HepG2 (cell line): Measurements from ENCODE around the gene GPATCH3. TPM values are rescaled to one million over a fixed set of nuclear protein-coding genes. Genes with fewer than 3 reads are reported as not detected.

Source experiments
- CENPBD1 ChIP-seq: sonication (generic); formaldehyde crosslinking; IDR thresholded peaks from 2 replicates; pipeline ENCODE4 v1.8.0; 2022; ENCODE audit warnings: missing genetic modification reagents, low read depth, mild to moderate bottlenecking, borderline replicate concordance
- CREM ChIP-seq, 2 experiments: sonication (generic) in 1 of 2; formaldehyde crosslinking in 1 of 2; IDR thresholded peaks; 2 replicates each; pipeline versions ENCODE4 v1.4.0 to v1.6.1; 2016 to 2020; ENCODE audit warnings: antibody characterized with exemption in 1 of 2, mild to moderate bottlenecking in 1 of 2, missing genetic modification reagents in 1 of 2
- E2F2 ChIP-seq: sonication (generic); formaldehyde crosslinking; IDR thresholded peaks from 2 replicates; pipeline ENCODE4 v1.4.0; 2020; ENCODE audit warnings: missing genetic modification reagents, borderline replicate concordance
- EEA1 ChIP-seq: sonication (generic); formaldehyde crosslinking; IDR thresholded peaks from 2 replicates; pipeline ENCODE4 v1.5.1; 2020; ENCODE audit warnings: mild to moderate bottlenecking, missing genetic modification reagents, borderline replicate concordance
- FIP1L1 ChIP-seq: fragments of 200-400 bp; formaldehyde crosslinking; IDR thresholded peaks from 2 replicates; pipeline ENCODE4 v1.6.1; 2018; ENCODE audit warnings: low read depth, mild to moderate bottlenecking, low read length, moderate library complexity, borderline replicate concordance; ENCODE audit not compliant: insufficient read depth
- HBP1 ChIP-seq: IDR thresholded peaks from 2 replicates; pipeline ENCODE4 v1.6.1; 2016; ENCODE audit warnings: low read depth, control low read depth
- KDM2A ChIP-seq: sonication (generic); formaldehyde crosslinking; IDR thresholded peaks from 2 replicates; pipeline ENCODE4 v1.4.0; 2020; ENCODE audit warnings: low read depth, missing genetic modification reagents, borderline replicate concordance
- KDM5B ChIP-seq: sonication (generic); formaldehyde crosslinking; IDR thresholded peaks from 2 replicates; pipeline ENCODE4 v1.4.0; 2020; ENCODE audit warnings: missing genetic modification reagents, mild to moderate bottlenecking, borderline replicate concordance
- MEIS2 ChIP-seq: sonication (generic); formaldehyde crosslinking; IDR thresholded peaks from 2 replicates; pipeline ENCODE4 v1.9.0; 2021; ENCODE audit warnings: mild to moderate bottlenecking, missing genetic modification reagents
- RFX1 ChIP-seq: fragments of 450-650 bp; IDR thresholded peaks from 2 replicates; pipeline ENCODE4 v1.6.1; 2017
- RFX3 ChIP-seq: IDR thresholded peaks from 2 replicates; pipeline ENCODE4 v1.6.1; 2016; ENCODE audit warnings: missing biosample characterization, missing genetic modification reagents
- TEAD3 ChIP-seq: optimal IDR thresholded peaks from 2 replicates; pipeline ENCODE3; 2016; ENCODE audit warnings: borderline replicate concordance
- TFAP4 ChIP-seq: sonication (generic); IDR thresholded peaks from 2 replicates; pipeline ENCODE4 v1.6.1; 2016; ENCODE audit warnings: low read depth, borderline replicate concordance
- THAP7 ChIP-seq: sonication (generic); formaldehyde crosslinking; IDR thresholded peaks from 2 replicates; pipeline ENCODE4 v1.8.1; 2023; ENCODE audit warnings: mild to moderate bottlenecking, missing genetic modification reagents
- ZBED4 ChIP-seq: sonication (generic); formaldehyde crosslinking; IDR thresholded peaks from 2 replicates; pipeline ENCODE4 v1.4.0; 2020; ENCODE audit warnings: missing genetic modification reagents, borderline replicate concordance
- ZBTB38 ChIP-seq: sonication (generic); formaldehyde crosslinking; IDR thresholded peaks from 2 replicates; pipeline ENCODE4 v1.5.1; 2020; ENCODE audit warnings: mild to moderate bottlenecking, missing genetic modification reagents
- ZNF274 ChIP-seq: sonication (generic); formaldehyde crosslinking; IDR thresholded peaks from 2 replicates; pipeline ENCODE4 v1.5.1; 2020; ENCODE audit warnings: mild to moderate bottlenecking, missing genetic modification reagents
- ZNF331 ChIP-seq: sonication (generic); formaldehyde crosslinking; IDR thresholded peaks from 2 replicates; pipeline ENCODE4 v1.4.0; 2020; ENCODE audit warnings: missing genetic modification reagents
- ZNF343 ChIP-seq: sonication (generic); formaldehyde crosslinking; IDR thresholded peaks from 2 replicates; pipeline ENCODE4 v1.4.0; 2020; ENCODE audit warnings: mild to moderate bottlenecking, missing genetic modification reagents
- ZNF558 ChIP-seq: sonication (generic); formaldehyde crosslinking; IDR thresholded peaks from 2 replicates; pipeline ENCODE4 v1.9.0; 2022; ENCODE audit warnings: mild to moderate bottlenecking, missing genetic modification reagents, borderline replicate concordance
- polyA plus RNA-seq, 8 experiments: library from polyadenylated mRNA; depleted of rRNA in 3 of 8; stranded (reverse) in 7 of 8; unstranded in 1 of 8; fragments of >200 nt; fragmentation: Illumina TruSeq in 4 of 8; extraction: Trizol in 4 of 8; gene quantifications; 2 replicates each; pipeline versions ENCODE4 v1.2.1 to v1.2.3, GENCODE V29; 2011 to 2016; ENCODE audit warnings: low read depth in 4 of 8, missing spikeins in 1 of 8, mixed read lengths in 1 of 8; ENCODE audit not compliant: insufficient read depth in 1 of 8
- total RNA-seq, 5 experiments: library from RNA; depleted of rRNA; stranded (reverse); fragments of >200 nt; fragmentation: Illumina TruSeq; extraction: Trizol; gene quantifications; 2 replicates each; pipeline ENCODE4 v1.2.3, GENCODE V29; 2016; ENCODE audit warnings: low read depth in 1 of 5

GPATCH3 gene
- total and polyA plus RNA-seq, 2 of the 13 experiments (the other 11 are each of a cell fraction or from before 2014, with no cell fraction given) = 8.3 to 11.0 TPM

- no peak for TF ChIP-seq RFX1
- no peak for TF ChIP-seq EEA1 (CRISPR knock-in tag)
- TF ChIP-seq KDM2A (CRISPR knock-in tag) = peak; percentile 94
- TF ChIP-seq CENPBD1 (CRISPR knock-in tag) = no peak
- 0 out of 2 replicates have a peak, but pooled peaks have one; percentile 15 for TF ChIP-seq ZNF558 (CRISPR knock-in tag)
- TF ChIP-seq FIP1L1 = no peak
- TF ChIP-seq E2F2 = no peak
- TF ChIP-seq CREM (IDR thresholded peaks at IDR 0.05) = peak; percentile 51; the same call in 1 of the 2 replicates
- no peak for TF ChIP-seq CREM (CRISPR knock-in tag; IDR thresholded peaks at IDR 0.05)
- no peak; the same call in 1 of the 2 replicates for TF ChIP-seq TFAP4
- no peak for TF ChIP-seq ZBTB38 (CRISPR knock-in tag)
- peak; percentile 60 for TF ChIP-seq ZNF331
- TF ChIP-seq KDM5B (CRISPR knock-in tag) = peak; percentile 79; the same call in 1 of the 2 replicates
- peak; percentile 73; the same call in 1 of the 2 replicates for TF ChIP-seq MEIS2 (CRISPR knock-in tag)
- no peak for TF ChIP-seq RFX3 (CRISPR knock-in tag)
- TF ChIP-seq ZBED4 (CRISPR knock-in tag) = no peak
- no peak for TF ChIP-seq THAP7 (CRISPR knock-in tag)
- peak; percentile 93 for TF ChIP-seq TEAD3 (CRISPR knock-in tag)
- peak; percentile 78; the same call in 1 of the 2 replicates for TF ChIP-seq HBP1 (CRISPR knock-in tag)
- 0 out of 2 replicates have a peak, but pooled peaks have one; percentile 44 for TF ChIP-seq ZNF274 (CRISPR knock-in tag)
- peak; percentile 60; the same call in 1 of the 2 replicates for TF ChIP-seq ZNF343 (CRISPR knock-in tag)
These were observed at the start of gene GPATCH3 (continued) for GRCh38 chr1:26900001-26900814.
